Activated gamma-delta T cell treated with Interleukin-2 at 50 U/mL for 16 hours (primary cell): Measurements from ENCODE around the gene SLC6A3.

Experiments used
- DNase-seq: peaks from one replicate; pipeline ENCODE4 v3.0.0-alpha.2; 2020

Gene SLC6A3

DNA sequence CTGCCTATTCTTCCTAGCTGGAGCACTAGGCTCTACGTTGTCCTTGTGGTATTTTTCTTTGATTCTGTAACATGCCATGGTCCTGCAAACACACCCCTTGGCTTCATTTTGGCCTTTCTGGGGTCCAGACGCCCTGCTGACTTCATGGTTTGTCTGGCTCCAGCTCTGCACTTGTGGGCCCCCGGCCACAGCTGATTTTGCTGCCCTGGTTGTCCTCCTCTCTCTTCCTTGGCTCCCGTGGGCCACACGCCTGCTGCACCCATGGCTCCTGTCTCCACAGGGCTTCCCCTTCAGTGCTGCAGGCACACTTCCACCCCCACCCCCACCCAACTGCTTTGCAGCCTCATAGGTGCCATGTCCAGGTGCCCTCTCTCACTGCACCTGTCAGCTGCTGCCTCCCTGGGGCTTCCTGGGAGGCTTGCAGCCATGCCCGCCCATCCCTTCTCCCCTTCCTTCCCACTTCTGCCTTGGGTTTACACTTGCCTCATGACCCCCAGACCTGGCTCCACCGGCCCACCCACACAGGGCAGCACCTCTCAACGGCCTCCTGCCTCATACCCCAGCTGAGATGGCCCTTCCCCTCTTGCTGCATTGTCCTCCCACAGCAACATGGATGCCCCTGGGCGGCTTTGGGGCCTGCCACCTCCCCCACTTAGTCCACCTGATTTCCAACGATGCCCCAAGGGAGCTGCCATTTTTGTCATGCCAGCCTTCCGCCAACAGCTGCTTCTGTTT is 25.6 kb downstream of the SLC6A3 start:
- no peak for DNase-seq

DNA sequence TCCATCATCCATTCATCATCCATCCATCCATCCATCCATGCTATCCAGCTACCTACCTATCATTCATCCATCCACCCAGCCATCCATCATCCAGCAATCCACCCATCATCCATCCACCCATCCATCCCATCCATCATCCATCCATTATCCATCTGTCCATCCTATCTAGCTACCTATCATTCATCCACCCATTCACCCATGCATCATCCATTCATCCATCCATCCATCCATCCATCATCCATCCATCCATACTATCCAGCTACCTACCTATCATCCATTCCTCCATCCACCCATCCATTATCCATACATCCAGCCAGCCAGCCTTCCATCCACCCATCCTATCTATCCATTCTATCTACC is 26.3 kb downstream of the SLC6A3 start:
- DNase-seq: no peak

DNA sequence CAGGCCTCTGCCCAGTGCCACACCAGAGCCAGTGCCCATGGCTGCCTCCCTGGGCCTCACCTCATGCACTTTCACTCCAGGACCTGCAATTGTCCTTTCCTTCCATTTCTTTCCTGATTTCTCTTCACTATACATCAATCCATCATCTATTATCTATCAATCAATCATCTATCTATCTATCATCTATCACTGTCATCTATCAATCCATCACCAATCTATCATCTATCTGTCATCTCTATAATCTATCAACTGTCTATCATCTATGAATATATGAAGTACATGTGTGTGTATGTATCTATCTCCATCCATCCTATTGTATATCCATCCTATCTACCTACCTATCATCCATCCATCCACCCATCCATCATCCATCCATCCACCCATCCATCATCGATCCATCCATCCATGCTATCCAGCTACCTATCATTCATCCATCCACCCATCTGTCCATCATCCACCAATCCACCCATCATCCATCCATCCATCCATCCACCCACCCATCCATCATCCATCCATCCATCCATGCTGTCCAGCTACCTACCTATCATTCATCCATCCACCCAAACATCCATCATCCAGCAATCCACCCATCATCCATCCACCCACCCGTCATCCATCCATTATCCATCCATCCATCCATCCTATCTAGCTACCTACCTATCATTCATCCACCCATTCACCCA is 26.9 kb downstream of the SLC6A3 start:
- DNase-seq: no peak

GRCh38 chr5:1417586-1418225 is 27.5 kb downstream of the SLC6A3 start:
- DNase-seq: no peak

DNA sequence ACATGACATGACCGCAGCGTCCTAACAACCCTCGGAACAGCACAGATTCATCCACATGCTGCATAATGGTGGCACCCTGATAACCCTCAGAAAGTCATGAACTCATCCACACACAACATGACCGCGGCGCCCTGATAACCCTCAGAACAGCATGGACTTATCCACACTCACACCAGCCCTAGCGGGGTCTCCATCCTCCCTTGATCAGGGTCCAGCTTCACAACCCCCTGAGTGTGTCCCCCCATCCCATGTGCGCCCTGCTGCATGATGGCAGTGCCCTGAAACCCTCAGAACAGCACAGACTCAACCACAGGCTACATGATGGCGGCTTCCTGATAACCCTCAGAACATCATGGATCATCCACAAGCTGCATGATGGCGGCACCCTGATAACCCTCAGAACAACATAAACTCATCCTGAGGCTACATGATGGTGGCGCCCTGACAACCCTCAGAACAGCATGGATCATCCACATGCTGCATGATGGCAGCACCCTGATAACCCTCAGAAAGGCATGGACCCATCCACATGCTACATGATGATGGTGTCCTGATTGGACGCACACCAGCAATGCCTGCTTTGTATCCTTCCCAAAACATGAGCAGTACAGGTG is 28.3 kb downstream of the SLC6A3 start:
- no peak for DNase-seq

DNA sequence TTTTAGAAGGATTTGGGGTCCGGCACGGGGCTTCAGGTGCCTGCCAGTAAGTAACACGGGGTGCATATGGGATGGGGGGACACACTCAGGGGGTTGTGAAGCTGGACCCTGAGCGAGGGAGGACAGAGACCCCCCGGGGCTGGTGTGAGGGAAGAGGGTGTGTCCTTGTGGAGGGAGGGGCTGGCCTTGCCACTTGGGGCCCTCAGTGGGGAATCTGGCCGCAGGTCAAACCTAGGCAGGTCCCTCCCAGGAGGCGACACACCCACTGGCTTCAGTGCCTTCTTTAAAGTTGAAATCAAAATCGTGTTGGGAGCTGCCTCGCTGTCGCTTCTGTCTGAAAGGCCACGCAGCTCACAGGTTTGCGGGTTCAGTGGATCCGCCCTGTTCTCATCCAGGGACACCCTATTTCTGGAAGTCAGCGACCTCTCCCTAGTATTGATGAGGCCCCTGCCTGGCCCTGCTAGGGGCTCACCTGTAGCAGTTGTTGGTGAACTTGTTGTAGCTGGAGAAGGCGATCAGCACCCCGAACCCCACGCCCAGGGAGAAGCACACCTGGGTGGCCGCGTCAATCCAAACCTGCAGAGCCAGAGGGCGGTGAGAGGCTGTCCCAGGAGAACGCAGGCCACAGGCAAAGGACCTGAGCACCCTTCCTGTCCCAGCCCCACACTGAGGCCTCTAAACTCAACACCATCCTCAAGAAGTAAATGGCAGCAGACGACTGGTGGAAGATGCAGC is 29.4 kb downstream of the SLC6A3 start:
- no peak for DNase-seq

GRCh38 chr5:1415059-1415425 is 30.2 kb downstream of the SLC6A3 start:
- DNase-seq: no peak

DNA sequence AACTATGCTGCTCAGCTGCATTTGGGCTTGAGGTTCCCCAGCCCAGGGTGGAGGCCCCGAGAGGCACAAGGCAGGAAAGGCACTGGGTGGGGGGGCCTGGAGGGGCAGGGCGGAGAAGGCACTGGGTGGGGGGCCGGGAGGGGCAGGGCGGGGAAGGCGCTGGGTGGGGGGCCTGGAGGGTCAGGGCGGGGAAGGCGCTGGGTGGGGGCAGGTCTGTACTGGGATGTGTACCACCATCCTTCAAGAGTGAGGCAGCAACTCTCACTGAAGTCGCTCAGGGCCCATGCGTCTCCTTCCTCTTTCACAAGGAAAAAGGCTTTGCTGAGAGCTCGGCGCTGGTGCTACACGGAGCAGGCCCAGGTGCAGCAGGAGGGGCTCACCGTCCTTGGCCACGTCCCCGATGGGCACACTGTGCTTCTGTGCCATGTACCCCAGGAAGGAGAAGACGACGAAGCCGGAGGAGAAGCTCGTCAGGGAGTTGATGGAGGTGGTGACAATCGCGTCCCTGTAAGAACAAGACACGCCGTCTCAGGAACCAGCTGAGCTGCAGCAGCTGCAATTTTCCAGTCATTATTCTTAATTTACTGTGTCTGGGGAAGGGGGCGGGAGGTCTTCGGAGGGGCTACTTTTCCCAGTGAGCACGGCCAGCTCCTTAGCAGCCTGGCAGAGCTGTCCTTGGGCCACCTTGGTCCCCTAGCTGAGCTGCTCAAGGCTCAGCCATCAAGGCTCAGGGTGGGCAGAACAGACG is 30.8 kb downstream of the SLC6A3 start:
- no peak for DNase-seq

- DNase-seq: no peak
These were observed 31.5 kb downstream of the SLC6A3 start for GRCh38 chr5:1413611-1414241.

- no peak for DNase-seq
These were observed 32.0 kb downstream of the SLC6A3 start for GRCh38 chr5:1413211-1413610.

DNA sequence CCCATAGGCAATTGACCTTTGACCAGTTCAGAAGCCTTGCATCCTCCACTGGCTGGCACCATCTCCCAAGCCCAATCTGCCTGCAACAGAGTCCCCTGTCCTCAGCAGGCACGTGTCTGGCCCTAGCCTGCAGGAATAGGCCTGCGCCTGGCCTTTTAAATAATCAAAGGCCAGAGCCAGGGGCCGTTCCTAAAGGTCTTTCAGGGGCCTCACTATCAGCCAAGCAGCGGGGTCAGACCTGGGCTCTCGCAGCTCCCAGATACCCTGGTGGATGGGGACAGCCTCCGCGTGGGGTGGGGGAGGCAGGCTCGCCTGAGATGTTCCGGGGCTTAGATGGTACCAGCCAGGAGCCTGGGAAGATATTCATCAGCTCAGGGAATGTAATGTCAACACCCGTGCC is 32.6 kb downstream of the SLC6A3 start:
- DNase-seq: no peak

- no peak for DNase-seq
These were observed 33.1 kb downstream of the SLC6A3 start for GRCh38 chr5:1412163-1412562.

DNA sequence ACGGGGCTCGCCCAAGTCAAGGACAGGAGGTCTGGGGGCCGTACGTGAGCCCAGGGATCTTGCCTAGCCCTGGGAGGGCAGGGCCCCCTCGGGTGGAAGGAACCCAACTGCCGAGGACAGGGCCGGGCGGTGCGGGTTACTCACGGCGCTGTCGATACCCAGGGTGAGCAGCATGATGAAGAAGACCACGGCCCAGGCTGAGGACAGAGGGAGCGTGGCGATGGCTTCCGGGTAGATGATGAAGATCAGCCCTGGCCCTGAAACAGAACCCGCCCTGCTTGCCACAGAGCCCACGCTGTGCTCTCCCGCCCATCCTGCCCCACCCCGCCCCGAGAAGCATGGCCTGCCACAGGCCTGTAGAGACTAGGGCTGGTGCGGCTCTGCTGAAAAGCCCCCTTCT is 34.1 kb downstream of the SLC6A3 start:
- DNase-seq: no peak

DNA sequence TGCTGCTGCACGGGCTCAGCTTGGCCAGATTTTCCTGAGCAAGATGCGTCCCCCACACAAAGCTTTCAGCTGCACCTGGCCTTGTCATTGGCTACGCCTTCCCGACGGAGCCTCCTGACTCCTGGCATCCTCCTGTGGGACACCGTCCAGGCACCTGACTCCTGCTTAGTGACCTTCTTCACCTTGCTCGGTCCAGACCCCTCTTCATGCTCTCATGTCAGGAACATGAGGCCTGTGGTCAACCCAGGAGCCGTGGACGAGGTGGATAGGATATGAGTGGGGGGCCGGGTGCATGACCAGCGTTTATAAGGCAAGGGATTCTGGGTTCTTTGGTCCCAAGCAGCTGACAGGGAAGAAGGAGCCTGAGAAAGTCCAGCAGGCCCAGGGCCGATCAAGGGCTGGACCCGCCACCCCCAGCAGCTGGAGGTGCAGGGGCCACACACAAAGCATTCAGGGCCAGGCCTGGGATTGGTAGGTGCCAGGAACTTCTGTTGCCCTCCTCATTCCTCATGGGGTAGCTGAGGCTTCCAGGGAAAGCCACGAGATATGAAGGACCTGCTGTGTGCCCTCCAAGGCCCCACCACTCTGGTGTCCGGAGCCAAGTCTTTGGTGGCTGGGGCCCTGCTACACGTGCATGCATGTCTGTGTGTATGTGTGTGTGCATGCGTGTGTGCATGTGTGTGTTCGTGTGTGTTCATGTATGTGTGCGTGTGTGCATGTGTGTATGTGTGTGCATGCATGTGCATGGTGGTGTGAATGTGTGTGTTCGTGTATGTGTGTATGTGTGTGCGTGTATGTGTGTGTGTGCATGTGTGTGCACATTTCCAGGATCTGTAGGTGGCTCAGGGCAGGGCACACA is 34.9 kb downstream of the SLC6A3 start:
- DNase-seq: no peak

- peak; percentile 22 for DNase-seq
These were observed 35.7 kb downstream of the SLC6A3 start for GRCh38 chr5:1409381-1410110.

GRCh38 chr5:1406681-1407640 is 38.3 kb downstream of the SLC6A3 start:
- DNase-seq: no peak

- DNase-seq: no peak
These were observed 39.4 kb downstream of the SLC6A3 start for GRCh38 chr5:1405539-1406530.

DNA sequence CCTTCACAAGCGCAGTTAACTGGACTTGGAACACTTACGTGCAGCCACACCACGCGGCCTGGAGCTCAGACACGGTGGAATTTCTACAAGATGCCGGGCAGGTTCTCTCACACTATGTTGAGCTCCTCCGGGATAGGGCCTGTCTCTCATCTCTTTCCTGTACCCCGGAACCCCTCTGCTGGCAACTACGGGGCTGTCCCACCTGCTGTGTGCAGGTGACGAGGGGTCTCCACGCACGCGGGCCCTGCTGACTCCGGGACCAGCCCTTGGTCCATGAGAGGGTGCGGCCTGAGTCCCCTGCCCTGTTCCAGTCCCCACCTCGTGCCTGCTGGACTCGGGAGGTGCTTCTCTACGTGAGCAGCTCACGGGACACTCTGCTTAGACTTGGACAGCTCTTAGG is 40.1 kb downstream of the SLC6A3 start:
- DNase-seq: no peak
